ENCODE results near the gene C1orf210.

GRCh38 chr1:43280692-43281091, 4.7 kb downstream of the C1orf210 start:
- TF ChIP-seq, protein P1, sequence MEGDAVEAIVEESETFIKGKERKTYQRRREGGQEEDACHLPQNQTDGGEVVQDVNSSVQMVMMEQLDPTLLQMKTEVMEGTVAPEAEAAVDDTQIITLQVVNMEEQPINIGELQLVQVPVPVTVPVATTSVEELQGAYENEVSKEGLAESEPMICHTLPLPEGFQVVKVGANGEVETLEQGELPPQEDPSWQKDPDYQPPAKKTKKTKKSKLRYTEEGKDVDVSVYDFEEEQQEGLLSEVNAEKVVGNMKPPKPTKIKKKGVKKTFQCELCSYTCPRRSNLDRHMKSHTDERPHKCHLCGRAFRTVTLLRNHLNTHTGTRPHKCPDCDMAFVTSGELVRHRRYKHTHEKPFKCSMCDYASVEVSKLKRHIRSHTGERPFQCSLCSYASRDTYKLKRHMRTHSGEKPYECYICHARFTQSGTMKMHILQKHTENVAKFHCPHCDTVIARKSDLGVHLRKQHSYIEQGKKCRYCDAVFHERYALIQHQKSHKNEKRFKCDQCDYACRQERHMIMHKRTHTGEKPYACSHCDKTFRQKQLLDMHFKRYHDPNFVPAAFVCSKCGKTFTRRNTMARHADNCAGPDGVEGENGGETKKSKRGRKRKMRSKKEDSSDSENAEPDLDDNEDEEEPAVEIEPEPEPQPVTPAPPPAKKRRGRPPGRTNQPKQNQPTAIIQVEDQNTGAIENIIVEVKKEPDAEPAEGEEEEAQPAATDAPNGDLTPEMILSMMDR (IDR thresholded peaks at IDR 0.05) = no peak
- no peak for TF ChIP-seq POLR2A (IDR thresholded peaks at IDR 0.05)
